Measurements from ENCODE around the gene TUT7.

Gene TUT7

GRCh38 chr9:86328156-86328555, 26.1 kb downstream of the TUT7 start:
- CTCF ChIA-PET: interaction anchor here (0.8 kb wide), 1 partner anchor 19 kb away, joined by 3 read pairs; no protein-coding TSS in a partner anchor
- H3K4me3 ChIP-seq (ENCODE audit: low read depth, low read length): no peak overlapping the region
- H3K4me1 ChIP-seq (ENCODE audit: control insufficient read depth, insufficient read depth, low read length): no peaks in the 10 kb centered on the region
- peaks cover 11 to 63% of the 10 kb centered on the region in 2 experiments; a peak in 2 of 3 replicates for H3K36me3 ChIP-seq (ENCODE audit: control insufficient read depth in 2 of 2, insufficient read depth in 1 of 2, low read length in 2 of 2)
- POLR2A ChIA-PET: no interaction called here
- H3K9me3 ChIP-seq (ENCODE audit: control insufficient read depth, insufficient read depth, low read depth, low read length): no peaks in the 10 kb centered on the region
- no peak overlapping the region for H3K27ac ChIP-seq (ENCODE audit: extremely low read depth, low read depth, low read length)
- TF ChIP-seq KLF8 (tag by site-specific recombination; IDR thresholded peaks at IDR 0.05) (no peak), ZNF701 (tag by site-specific recombination; IDR thresholded peaks at IDR 0.05) (no peak), ZIC2 (tag by site-specific recombination; IDR thresholded peaks at IDR 0.05) (no peak), SP7 (tag by site-specific recombination; IDR thresholded peaks at IDR 0.05) (no peak), KLF10 (tag by site-specific recombination; IDR thresholded peaks at IDR 0.05) (no peak), ZNF791 (tag by site-specific recombination; IDR thresholded peaks at IDR 0.05) (no peak), ZNF670 (tag by site-specific recombination; IDR thresholded peaks at IDR 0.05; ENCODE audit: low read depth) (no peak), PRDM10 (tag by site-specific recombination; IDR thresholded peaks at IDR 0.05) (no peak), ZNF555 (tag by site-specific recombination; conservative IDR thresholded peaks at IDR 0.05) (no peak), ZBTB8A (tag by site-specific recombination; IDR thresholded peaks at IDR 0.05) (no peak), ZNF10 (tag by site-specific recombination; IDR thresholded peaks at IDR 0.05) (no peak), HOXA7 (CRISPR knock-in tag; IDR thresholded peaks at IDR 0.05; ENCODE audit: borderline replicate concordance) (no peak), SP3 (tag by site-specific recombination; IDR thresholded peaks at IDR 0.05) (no peak), ZFP3 (tag by site-specific recombination; IDR thresholded peaks at IDR 0.05; ENCODE audit: low read depth) (no peak), ZNF239 (tag by site-specific recombination; IDR thresholded peaks at IDR 0.05) (no peak)
- TF ChIP-seq, protein P1, sequence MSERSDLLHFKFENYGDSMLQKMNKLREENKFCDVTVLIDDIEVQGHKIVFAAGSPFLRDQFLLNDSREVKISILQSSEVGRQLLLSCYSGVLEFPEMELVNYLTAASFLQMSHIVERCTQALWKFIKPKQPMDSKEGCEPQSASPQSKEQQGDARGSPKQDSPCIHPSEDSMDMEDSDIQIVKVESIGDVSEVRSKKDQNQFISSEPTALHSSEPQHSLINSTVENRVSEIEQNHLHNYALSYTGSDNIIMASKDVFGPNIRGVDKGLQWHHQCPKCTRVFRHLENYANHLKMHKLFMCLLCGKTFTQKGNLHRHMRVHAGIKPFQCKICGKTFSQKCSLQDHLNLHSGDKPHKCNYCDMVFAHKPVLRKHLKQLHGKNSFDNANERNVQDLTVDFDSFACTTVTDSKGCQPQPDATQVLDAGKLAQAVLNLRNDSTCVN (tag by site-specific recombination; optimal IDR thresholded peaks at IDR 0.05): no peak
- TF ChIP-seq, protein P2, sequence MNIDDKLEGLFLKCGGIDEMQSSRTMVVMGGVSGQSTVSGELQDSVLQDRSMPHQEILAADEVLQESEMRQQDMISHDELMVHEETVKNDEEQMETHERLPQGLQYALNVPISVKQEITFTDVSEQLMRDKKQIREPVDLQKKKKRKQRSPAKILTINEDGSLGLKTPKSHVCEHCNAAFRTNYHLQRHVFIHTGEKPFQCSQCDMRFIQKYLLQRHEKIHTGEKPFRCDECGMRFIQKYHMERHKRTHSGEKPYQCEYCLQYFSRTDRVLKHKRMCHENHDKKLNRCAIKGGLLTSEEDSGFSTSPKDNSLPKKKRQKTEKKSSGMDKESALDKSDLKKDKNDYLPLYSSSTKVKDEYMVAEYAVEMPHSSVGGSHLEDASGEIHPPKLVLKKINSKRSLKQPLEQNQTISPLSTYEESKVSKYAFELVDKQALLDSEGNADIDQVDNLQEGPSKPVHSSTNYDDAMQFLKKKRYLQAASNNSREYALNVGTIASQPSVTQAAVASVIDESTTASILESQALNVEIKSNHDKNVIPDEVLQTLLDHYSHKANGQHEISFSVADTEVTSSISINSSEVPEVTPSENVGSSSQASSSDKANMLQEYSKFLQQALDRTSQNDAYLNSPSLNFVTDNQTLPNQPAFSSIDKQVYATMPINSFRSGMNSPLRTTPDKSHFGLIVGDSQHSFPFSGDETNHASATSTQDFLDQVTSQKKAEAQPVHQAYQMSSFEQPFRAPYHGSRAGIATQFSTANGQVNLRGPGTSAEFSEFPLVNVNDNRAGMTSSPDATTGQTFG (tag by site-specific recombination; IDR thresholded peaks at IDR 0.05; ENCODE audit: borderline replicate concordance): no peak
- TF ChIP-seq, protein P3, sequence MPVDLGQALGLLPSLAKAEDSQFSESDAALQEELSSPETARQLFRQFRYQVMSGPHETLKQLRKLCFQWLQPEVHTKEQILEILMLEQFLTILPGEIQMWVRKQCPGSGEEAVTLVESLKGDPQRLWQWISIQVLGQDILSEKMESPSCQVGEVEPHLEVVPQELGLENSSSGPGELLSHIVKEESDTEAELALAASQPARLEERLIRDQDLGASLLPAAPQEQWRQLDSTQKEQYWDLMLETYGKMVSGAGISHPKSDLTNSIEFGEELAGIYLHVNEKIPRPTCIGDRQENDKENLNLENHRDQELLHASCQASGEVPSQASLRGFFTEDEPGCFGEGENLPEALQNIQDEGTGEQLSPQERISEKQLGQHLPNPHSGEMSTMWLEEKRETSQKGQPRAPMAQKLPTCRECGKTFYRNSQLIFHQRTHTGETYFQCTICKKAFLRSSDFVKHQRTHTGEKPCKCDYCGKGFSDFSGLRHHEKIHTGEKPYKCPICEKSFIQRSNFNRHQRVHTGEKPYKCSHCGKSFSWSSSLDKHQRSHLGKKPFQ (tag by site-specific recombination; IDR thresholded peaks at IDR 0.05): no peak
- TF ChIP-seq, protein P4, sequence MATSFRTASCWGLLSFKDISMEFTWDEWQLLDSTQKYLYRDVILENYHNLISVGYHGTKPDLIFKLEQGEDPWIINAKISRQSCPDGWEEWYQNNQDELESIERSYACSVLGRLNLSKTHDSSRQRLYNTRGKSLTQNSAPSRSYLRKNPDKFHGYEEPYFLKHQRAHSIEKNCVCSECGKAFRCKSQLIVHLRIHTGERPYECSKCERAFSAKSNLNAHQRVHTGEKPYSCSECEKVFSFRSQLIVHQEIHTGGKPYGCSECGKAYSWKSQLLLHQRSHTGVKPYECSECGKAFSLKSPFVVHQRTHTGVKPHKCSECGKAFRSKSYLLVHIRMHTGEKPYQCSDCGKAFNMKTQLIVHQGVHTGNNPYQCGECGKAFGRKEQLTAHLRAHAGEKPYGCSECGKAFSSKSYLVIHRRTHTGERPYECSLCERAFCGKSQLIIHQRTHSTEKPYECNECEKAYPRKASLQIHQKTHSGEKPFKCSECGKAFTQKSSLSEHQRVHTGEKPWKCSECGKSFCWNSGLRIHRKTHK (tag by site-specific recombination; IDR thresholded peaks at IDR 0.05): no peak
